ENCODE data around the gene LMTK3.

LMTK3 gene

DNA sequence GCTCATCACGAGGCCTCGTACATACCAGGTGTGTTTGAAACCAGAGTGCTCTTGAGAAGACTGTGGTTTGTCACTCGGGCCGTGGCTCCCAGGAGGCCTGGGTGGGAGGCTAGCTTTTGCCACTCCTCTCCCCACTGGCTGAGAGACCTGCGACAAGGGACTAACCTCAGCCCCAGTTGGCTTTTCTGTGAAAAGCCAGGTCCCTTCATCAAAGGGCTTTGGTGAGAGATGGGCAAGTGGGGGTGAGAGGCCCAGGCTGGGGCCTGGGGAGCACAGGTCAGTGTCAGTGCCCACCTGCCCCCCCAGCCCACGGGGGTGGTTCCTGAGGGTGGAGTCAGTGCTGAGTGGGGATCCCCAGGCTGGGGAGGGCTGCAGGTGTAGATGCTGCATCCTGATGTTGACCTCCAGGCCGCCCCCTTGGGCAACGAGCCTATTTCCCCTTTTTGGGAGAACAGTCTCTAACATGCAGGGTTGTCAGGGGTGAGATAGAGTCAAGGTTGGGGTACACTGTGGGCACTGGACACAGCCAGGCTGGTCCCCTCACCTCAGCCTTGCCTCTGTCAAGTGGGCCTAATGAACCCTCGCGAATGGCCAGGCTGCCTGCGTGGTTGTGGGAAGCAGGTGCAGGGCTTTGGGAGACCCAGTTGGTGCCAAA is 55.6 kb downstream of the LMTK3 start:
- H3K4me1 ChIP-seq (ENCODE audit: control insufficient read depth in 1 of 2, insufficient read depth in 1 of 2, low read depth in 1 of 2, low read length in 1 of 2) = no peaks in the 10 kb centered on the region
- no peak overlapping the region for H3K4me3 ChIP-seq (ENCODE audit: low read depth in 1 of 2, low read length in 1 of 2)
- H3K27ac ChIP-seq = no peak overlapping the region
- peaks cover 22% of the 10 kb centered on the region for H3K36me3 ChIP-seq
- H3K9me3 ChIP-seq = no peaks in the 10 kb centered on the region
- TF ChIP-seq, protein P1, sequence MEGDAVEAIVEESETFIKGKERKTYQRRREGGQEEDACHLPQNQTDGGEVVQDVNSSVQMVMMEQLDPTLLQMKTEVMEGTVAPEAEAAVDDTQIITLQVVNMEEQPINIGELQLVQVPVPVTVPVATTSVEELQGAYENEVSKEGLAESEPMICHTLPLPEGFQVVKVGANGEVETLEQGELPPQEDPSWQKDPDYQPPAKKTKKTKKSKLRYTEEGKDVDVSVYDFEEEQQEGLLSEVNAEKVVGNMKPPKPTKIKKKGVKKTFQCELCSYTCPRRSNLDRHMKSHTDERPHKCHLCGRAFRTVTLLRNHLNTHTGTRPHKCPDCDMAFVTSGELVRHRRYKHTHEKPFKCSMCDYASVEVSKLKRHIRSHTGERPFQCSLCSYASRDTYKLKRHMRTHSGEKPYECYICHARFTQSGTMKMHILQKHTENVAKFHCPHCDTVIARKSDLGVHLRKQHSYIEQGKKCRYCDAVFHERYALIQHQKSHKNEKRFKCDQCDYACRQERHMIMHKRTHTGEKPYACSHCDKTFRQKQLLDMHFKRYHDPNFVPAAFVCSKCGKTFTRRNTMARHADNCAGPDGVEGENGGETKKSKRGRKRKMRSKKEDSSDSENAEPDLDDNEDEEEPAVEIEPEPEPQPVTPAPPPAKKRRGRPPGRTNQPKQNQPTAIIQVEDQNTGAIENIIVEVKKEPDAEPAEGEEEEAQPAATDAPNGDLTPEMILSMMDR (IDR thresholded peaks at IDR 0.05) = no peak
- no peaks in the 10 kb centered on the region for H3K27me3 ChIP-seq

DNA sequence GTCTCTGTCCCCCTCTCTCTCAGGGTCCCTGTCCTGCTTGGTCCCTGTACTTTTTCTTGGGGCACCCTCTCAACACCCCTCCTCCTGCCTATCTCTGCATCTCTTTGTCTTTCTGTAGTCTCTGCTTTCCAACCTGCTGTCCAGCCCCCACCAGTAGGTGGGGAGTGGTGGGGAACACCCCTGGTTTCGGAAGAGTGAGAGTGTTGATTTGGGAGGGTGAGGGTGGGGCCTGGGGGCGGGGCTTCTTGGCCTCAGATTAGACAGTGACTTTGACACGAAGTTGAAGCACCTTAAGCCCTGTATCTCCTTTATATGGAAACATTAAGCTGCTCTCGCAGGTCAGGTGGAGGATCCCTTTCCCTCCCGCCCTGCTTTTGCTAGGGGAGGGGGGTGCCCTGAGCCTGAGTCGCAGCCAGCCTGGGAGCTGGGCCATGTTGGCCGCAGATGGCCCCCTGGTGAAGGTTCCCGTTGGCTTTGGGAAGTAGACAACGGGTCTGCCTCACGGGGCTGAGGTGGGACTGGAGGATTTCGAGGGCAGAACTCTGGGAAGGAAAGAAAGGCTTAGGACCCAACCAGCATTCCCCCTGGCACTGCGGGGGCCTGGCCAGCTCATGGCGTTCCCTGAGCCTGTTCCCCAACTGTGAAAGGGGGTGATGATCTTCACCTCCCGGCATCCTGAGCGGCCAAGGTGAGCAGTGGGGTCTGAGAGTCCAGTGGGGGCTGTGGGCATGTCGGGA is 56.3 kb downstream of the LMTK3 start, which contains the start of gene KCNJ14:
TSS of gene KCNJ14 (plus strand) at position 404 of the 737 bp plus-strand sequence. CDS start 6,151 bp downstream, outside the sequence.
- no peaks in the 10 kb centered on the region for H3K4me1 ChIP-seq (ENCODE audit: control insufficient read depth in 1 of 2, insufficient read depth in 1 of 2, low read depth in 1 of 2, low read length in 1 of 2)
- H3K27me3 ChIP-seq = no peaks in the 10 kb centered on the region
- no peak within 1 kb of the TSS for H3K4me3 ChIP-seq (ENCODE audit: low read depth in 1 of 2, low read length in 1 of 2)
- peaks cover 28% of the 10 kb centered on the region for H3K36me3 ChIP-seq
- H3K9me3 ChIP-seq = no peaks in the 10 kb centered on the region
- H3K27ac ChIP-seq = no peak within 1 kb of the TSS
- TF ChIP-seq, protein P1 (IDR thresholded peaks at IDR 0.05) = no peak

DNA sequence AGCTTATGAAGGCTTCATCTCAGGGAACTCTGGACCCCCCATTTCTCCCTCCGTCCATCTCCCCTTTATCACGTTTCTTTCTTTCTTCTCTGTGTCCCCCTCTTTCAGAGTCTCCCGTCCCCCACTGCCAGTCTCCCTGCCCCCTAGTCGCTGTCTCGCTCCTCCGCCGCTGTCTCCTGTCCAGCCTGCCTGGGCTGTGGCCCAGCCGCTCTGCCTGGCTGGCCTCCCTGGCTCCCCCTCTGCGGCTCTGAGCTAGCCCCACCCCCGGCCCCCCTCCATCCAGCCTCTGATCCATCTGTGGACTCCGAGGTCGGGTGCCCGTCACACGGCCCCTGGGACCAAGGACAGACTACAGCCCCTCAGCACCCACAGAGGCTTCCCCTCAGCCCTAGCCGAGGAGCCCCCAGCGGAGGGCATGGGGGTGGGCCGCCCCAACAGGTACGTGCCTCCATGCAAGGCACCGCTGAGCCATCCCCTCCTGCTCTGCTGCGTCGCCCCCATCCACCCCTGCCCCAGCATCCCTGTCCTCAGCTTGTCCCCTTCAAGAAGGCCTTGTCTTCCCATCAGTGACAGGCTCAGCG is 57.4 kb downstream of the LMTK3 start:
- TF ChIP-seq, protein P1 (IDR thresholded peaks at IDR 0.05) = no peak
- peaks cover 33% of the 10 kb centered on the region for H3K36me3 ChIP-seq
- H3K27me3 ChIP-seq = no peaks in the 10 kb centered on the region
- H3K9me3 ChIP-seq = no peaks in the 10 kb centered on the region
- no peak overlapping the region for H3K4me3 ChIP-seq (ENCODE audit: low read depth in 1 of 2, low read length in 1 of 2)
- H3K27ac ChIP-seq = no peak overlapping the region
- no peaks in the 10 kb centered on the region for H3K4me1 ChIP-seq (ENCODE audit: control insufficient read depth in 1 of 2, insufficient read depth in 1 of 2, low read depth in 1 of 2, low read length in 1 of 2)

DNA sequence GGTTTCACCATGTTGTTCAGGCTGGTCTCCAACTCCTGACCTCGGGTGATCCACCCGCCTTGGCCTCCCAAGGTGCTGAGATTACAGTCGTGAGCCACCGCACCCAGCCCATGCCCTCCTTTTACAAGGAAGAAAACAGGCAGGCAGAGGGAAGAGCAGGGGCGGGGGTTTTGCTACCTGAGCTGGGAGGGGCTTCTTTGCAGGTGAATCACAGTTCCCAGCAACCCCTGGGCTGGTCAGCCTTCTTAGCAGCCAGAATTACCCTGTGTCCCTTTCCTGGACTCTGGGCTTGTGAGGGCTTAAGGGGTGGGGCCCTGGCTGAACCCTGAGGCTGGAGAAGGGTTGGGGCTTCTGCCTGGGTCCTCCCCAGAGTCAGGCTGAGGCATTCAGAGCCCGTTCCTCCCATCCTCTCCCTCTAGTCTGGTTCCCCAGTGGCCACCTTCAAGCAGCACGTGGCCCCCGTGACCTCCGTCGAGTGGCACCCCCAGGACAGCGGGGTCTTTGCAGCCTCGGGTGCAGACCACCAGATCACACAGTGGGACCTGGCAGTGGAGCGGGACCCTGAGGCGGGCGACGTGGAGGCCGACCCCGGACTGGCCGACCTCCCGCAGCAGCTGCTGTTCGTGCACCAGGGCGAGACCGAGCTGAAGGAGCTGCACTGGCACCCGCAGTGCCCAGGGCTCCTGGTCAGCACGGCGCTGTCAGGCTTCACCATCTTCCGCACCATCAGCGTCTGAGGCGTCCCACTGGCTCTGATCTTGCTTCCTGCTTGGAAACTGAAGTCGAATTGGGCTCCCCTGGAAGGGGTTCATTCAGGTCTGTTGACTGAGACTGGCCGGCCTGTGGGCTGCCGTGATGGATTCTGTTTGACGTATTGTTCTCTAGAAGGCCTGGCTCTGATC is 59.1 kb downstream of the LMTK3 start:
- TF ChIP-seq, protein P1 (IDR thresholded peaks at IDR 0.05) = no peak
- H3K9me3 ChIP-seq = no peaks in the 10 kb centered on the region
- no peaks in the 10 kb centered on the region for H3K4me1 ChIP-seq (ENCODE audit: control insufficient read depth in 1 of 2, insufficient read depth in 1 of 2, low read depth in 1 of 2, low read length in 1 of 2)
- no peaks in the 10 kb centered on the region for H3K27me3 ChIP-seq
- no peak overlapping the region for H3K4me3 ChIP-seq (ENCODE audit: low read depth in 1 of 2, low read length in 1 of 2)
- peaks cover 33% of the 10 kb centered on the region for H3K36me3 ChIP-seq
- no peak overlapping the region for H3K27ac ChIP-seq

DNA sequence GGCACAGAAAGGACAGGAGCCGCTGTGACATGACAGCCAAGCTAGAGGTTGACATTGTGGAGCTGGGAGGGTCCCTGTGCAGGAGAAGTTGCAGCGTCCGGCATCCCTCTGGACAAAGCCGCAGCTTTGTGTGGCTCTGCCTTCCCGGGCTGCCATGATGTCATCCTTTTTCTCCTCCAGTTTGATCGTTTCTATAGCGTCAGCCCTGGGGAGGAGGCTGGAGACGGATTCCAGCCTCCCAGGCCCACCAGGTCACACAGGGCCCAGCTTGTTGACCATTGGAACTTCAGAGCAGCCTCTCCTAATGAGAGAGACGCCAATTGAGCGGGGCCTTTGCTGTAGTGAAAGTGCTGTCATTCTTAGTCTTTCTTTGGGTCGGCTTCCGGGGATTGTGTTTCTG is 60.0 kb downstream of the LMTK3 start:
- peaks cover 0 to under 1% of the 10 kb centered on the region in 2 experiments for H3K4me1 ChIP-seq (ENCODE audit: control insufficient read depth in 1 of 2, insufficient read depth in 1 of 2, low read depth in 1 of 2, low read length in 1 of 2)
- H3K9me3 ChIP-seq = no peaks in the 10 kb centered on the region
- no peaks in the 10 kb centered on the region for H3K27me3 ChIP-seq
- no peak overlapping the region for H3K27ac ChIP-seq
- H3K4me3 ChIP-seq (ENCODE audit: low read depth in 1 of 2, low read length in 1 of 2) = no peak overlapping the region
- TF ChIP-seq, protein P1 (IDR thresholded peaks at IDR 0.05) = no peak
- H3K36me3 ChIP-seq = peaks cover 33% of the 10 kb centered on the region

Measured in neutrophil (primary cell).